Measurements from ENCODE around the gene FAF1.

The FAF1 gene

DNA sequence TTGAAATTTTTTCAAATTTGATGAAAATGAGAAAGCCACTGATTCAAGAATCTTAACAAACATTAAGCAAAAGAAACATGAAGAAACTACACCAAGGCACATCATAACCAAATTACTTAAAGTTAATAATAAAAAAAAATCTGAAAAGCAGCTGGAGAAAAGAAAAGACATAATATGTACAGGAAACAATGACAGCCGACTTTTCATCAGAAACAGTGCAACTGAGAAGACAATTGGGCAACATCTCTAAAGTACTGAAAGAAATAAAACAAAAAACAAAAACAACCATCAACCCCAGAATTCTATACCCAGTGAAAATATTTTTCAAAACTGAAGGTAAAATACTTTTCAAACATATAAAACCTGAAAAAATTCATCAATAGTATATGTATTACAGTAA, 463.1 kb downstream of the FAF1 start:
- DNase-seq (ENCODE audit: low read depth in 3 of 3, low spot score in 1 of 3) = no peak

DNA sequence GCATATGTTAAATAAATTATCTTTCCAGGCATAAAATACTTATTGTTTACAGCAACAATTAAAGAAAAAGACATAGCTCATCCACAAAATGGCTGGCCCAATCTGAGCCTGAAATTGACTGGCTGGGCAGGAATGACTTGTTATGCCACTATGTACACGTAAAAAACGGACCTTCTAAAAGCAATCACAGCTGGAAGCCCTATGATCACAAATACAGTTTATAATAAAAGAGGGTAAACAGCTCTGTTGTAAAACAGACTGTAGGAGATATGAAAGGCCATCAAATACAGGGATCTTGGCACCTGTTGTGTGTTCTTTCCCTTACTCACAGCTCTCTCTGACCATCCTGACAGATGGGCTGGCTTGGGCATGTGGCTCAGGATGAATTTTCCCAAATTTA, 466.4 kb downstream of the FAF1 start:
- no peak for DNase-seq (ENCODE audit: low read depth in 3 of 3, low spot score in 1 of 3)

DNA sequence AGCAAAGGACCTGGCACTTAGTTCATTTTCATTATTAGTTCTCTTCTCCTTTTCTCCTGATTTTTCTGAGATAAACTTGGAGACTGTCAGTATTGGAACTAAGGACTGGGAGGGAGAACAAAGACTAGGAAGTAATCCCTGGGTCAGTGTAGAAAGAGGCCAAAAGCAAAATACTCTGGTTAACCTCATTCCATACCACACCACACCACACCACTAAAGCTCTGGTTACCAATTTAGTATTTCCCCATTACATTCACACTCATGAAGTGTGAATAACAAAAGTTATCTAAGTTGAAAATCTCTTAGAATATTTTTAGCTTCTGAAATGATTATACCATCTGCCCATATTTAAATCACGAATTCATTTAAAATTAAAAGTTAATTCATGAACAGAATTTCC, 467.9 kb downstream of the FAF1 start:
- no peak for DNase-seq (ENCODE audit: low read depth in 3 of 3, low spot score in 1 of 3)

DNA sequence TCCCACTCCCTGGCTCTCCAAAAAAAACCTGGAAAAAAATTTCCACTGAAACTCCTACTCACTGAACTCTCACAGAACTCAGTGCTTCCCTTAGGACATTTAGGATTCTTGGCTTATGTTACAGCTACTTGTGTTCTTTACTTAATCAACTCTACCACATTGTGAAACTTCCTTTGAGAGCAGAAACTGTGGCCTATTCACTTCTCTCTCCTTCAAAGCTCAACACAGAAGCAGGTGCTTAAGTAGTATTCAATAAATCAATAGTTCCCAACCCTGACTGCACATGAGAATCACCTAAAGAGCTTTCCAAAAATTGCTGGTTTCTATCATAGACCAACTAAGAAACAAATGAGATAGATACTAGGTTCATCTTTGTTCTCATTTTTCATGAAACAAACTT, 468.9 kb downstream of the FAF1 start:
- DNase-seq (ENCODE audit: low read depth in 3 of 3, low spot score in 1 of 3) = no peak

DNA sequence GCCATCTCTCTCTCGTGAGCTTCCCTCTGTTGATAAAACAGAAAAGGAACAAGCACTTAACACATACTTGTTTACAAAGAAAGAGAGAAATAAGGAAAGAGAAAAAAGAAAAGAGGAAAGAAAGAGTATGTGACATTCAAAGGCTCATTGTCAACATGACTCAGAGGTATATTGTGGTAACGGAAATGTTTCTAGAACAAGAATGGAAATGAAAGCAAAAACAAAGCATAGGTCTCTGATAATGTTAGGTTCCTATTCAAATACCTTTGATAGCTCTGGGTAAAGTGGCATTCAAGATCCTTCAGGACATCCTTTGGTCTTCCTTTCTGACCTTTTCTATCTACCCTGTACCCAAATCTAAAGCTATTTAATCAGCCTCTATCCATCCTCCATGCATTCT, 469.4 kb downstream of the FAF1 start:
- no peak for DNase-seq (ENCODE audit: low read depth in 3 of 3, low spot score in 1 of 3)

DNA sequence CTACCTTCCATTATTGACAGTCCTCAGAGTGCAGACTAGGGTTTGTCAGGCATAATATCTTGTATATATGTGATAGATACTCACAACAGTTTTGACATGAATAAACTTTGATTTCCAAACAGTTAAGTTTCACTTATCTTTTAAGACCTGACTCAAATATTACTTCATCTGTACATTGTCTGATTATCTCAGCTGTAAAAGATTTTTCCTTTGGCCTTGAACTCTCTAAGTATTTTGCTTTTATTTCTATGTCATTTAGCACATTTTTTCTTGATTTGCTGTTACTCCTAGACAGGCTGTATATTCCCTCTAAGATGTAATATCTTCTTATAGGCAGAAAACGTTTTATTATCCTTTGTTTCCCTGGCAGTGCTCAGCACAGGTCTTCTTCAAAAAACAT, 471.2 kb downstream of the FAF1 start:
- DNase-seq (ENCODE audit: low read depth in 3 of 3, low spot score in 1 of 3) = no peak

DNA sequence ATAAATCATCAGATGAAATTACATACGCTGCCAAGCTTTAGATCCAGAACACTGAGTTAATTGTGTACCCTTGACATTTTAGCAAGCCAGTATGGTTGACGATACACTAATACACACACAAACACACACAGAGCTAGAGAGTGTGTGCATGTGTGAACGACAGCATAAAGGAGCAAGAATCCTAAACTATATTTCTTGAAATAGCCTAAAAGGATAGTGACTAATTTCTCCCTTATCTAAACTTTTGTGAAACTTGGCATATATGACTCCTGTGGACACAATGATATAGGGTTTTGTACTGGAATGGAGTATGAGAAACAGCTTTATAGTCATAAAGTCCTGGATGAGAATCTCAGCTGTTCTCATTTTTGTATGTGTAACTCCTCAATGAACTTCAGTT, 471.7 kb downstream of the FAF1 start:
- DNase-seq (ENCODE audit: low read depth in 3 of 3, low spot score in 1 of 3) = no peak

DNA sequence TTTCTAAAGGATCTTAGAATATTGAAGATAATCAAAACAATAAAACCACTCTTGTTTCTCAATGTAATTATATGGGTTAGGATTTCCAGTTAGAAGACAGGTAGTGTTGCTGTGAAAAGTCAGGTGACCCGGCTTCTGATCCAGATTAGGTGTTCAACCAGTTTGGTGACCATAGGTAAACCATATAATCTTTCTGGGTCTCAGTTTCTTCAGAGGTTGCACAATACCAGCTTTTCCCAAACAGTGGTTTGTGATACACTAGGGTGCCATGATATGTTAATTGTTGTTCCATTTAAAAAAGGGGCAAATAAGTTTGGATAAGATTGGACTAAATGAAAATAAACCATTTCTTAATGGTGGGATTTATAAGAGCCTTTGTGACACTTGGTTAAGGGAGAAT, 472.3 kb downstream of the FAF1 start:
- no peak for DNase-seq (ENCODE audit: low read depth in 3 of 3, low spot score in 1 of 3)

DNA sequence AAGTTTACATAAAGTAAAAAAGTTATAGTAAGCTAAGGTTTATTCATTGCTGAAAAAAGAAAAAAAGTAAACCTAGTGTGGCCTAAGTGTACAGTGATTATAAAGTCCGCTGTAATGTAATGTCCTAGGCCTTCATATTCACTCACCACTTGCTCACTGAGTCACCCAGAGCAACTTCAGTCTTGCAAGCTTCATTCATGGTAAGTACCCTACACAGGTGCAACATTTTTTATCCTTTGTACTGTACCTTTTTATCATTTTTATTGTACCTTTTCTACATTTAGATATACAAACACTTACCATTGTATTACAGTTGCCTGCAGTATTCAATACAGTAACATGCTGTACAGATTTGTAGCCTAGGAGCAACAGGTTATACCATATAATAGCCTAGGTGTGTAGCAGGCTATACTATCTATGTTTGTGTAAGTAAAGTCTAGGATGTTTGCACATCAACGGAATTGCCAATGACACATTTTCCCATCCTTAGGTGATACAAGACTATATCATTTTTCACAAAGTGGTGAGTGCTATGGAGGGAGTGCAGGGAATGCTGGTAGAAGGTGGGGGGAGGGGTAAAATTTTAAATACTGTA, 478.8 kb downstream of the FAF1 start:
- no peak for DNase-seq (ENCODE audit: low read depth in 3 of 3, low spot score in 1 of 3)

DNA sequence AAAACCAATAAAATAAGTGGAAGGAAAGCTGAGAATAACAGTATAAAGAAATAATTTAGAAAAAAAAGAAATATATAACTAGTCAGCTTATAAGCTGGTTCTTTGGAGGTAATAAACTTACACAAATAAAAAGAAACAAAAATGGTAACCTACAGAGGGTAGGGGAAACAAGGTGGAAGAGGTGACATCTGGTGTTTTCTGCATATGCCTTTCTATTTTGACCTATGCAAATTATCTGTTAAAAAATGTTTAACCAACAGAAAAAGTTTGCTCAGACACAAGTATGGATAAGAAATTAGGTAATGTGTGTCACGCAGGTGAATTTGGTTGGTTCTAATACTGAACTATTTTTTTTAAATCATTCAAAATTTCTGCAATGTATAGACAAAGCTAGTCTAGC, 483.3 kb downstream of the FAF1 start:
- DNase-seq (ENCODE audit: low read depth in 3 of 3, low spot score in 1 of 3) = no peak

DNA sequence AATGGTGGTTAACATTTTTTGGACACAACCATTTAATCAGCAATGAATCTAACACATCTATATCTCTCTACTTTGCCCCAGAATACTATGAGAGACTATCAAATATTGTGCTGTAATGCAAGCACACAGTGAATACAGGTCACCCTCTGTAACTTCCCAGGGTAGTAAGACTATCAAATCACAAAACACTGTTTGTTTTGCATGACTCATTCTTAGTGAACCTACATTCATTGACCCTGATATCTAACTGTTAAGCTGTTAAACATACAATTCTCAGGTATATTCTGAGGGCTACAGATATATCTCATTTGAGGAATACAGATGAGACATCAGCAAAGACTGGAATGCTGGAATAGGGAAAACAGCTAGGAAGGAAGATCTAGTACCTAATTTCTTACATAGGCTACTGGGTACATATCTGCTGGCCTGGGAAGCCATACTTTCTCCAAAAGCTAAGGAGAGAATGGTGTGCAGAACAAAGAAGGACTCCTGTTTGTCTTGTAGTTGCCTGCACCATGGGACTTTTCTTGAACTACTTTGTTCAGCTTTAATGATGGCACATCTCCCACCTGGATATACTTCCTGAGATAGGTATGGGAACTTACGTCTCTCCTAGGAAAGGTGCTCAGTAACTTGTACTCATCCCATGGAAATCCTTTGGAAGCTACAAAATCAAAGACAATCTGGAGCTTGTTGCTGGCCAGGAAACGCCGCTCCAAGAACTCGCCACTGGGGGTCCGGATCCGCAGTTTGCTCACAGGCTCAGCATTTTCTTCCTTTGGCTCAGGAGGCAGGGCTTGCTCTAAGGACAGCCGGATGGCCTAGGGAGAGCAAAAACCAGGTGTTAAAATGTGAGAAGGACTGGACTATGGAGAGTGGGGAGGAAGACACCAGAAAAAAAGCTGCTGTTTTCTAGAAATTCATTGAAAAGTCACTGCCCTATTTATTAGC, 484.9 kb downstream of the FAF1 start:
- no peak for DNase-seq (ENCODE audit: low read depth in 3 of 3, low spot score in 1 of 3)

DNA sequence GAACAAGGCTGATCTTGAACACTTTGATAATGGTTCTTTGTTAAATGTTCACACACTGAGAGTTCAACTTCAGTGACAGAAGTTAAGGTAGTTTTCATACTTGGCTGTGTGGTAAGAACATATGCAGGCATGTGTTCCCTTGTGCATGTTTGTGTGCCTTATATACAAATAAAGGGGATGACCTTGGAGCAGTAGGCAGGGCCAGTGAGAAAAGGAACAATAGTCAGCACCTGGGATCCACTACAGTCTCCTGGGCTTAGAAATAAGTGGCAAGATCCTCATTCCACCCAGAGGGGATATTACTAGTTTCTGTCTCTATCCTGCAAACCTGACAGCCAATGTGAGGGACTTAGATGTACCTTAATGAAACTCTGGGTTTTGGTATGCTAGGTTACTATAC, 486.6 kb downstream of the FAF1 start:
- no peak for DNase-seq (ENCODE audit: low read depth in 3 of 3, low spot score in 1 of 3)

DNA sequence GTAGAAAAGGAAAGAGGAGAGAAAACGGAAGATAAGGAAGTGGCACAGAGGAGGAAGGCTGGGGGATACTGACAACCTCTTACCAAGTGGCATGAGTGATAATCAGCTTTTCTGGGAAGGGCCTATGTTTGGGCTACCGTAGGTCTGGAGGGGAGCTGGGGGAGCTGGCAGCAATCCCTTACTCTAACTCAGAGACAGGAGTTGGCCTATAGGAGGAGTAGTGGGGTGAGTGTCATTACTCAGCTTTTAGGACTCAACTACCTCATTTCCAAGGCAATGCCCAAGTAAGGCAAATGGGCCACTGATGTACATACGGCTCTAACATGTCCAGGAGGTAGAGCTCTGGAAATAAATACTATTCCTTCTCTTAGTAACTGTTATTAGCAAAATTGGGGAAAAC, 488.1 kb downstream of the FAF1 start:
- no peak for DNase-seq (ENCODE audit: low read depth in 3 of 3, low spot score in 1 of 3)

DNA sequence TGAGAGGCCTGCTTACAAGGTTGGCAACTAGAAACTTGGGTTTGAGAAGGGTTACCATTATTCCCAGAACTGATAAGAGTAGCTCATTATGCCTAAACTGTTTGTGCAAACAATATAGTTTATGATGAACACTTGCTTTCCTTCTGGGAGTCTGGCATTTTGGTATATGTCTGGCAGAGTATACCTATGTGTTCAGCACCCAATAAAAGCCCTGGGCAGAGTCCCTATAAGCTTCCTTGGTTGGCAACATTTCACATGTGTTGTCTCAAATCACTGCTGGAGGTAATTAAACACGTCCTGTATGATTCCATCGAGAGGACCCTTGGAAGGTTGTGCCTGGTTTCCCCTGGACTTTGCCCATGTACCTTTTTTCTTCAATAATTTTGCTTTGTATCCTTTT, 497.1 kb downstream of the FAF1 start:
- DNase-seq (ENCODE audit: low read depth in 3 of 3, low spot score in 1 of 3) = no peak

DNA sequence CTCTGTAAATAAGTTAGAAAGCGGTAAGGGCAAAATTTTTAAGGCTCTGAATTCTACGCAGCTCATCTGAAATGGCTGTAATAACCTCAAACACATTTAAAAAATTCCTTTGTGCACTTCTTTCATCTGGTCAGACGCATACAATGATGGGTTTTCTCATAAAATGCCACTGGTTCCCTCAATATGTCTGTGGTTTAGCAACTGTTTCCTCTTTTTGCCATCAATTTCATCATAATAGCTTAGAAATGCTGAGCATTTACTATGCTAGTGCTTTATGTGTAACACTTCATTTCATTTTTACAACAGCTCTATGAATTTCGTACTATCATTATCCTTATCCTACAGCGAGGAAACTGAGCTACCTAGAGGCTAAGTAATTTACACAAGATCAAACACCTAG, 501.6 kb downstream of the FAF1 start:
- DNase-seq (ENCODE audit: low read depth in 3 of 3, low spot score in 1 of 3) = no peak

DNA sequence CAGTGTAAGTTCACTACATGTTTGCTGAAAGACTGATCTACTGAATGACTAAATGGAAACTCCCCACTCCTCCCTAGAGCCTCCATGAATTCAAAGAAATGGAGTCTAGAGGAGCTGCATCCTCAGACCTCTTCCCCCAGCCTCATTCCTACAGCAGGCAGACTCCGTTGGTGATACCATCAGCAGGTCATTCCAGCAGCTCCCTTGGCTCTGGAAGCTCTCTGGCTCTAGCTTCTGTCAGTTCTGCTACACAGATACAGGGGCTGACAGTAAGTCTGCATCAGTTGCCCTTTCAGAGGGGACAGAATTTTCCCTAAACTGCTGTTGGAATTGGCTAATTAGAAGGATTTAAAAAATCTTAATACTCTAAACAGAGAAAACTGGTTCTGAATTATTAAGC, 505.2 kb downstream of the FAF1 start:
- no peak for DNase-seq (ENCODE audit: low read depth in 3 of 3, low spot score in 1 of 3)

DNA sequence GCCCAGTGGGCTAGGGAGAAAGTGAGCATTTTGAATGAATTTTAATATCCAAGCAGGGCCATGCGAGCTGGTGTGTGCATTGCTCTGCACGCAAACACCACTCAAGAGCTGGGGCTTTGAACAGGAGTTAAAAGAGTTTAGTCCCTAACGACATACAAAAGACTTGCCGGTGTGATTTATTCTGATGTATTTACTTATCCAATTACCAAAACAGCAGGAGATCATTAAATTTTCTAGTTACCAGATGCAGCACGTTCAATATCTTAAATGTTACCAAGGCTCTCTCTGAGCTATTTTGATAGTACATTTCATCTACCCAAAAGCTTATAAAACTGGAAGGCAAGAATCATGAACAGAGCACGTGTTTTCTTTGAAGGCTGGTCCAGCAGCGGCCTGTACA, 506.8 kb downstream of the FAF1 start:
- DNase-seq (ENCODE audit: low read depth in 3 of 3, low spot score in 1 of 3) = no peak

DNA sequence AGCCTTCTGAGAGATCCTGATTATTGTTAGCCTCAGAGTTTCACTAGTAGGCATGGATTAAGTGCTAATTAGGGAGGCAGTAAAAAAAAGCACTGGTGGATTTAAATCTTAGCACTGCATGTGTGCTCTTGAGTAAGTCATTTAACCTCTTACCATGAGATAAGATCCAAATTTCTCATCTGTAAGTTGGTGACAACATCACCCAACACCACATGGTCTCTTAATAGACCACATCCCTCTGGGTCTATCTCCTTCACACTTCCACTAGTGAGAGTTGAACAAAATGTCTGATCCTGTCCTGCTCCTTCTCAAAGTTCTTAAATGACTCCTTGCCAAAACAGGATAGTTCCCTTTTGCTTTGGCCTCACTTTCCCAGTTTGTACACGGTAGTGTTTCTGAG, 507.4 kb downstream of the FAF1 start:
- DNase-seq (ENCODE audit: low read depth in 3 of 3, low spot score in 1 of 3) = no peak

DNA sequence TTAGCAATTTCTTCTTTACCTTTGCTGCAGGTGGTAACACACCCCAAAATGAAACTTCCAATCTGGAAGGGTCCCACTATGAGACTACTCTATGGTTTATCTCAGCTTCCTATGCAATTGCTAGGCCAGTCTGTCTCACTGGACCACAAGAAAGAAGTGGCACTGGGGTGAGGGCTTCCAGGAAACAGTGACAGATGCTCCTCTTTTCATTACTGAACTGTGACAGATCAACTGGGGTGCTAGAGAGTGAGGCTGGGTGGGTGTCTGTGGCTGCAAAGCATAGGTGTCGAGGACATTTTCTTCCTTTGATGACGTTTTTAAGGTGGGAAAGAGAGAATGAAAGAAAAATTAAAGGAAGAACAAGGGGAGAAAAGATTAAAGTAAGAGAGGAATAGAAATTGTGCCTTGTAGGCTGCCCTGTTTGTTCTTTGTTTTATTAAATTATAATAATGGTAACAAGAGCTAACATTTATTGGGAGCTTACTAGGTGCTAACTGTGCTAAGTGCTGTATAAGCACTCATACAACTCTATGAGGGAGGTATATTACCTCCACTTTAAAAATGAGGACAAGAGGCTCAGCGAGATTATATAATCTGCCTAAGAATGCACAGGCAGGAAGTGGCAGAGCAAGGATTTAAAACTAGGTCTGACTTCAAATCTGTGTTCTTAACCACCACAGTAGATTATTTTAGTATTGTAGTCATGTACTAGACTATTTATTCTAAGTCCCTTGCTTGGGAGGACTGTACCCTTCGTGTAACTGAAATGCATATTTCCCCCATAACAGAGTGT, 509.0 kb downstream of the FAF1 start:
- DNase-seq (ENCODE audit: low read depth in 3 of 3, low spot score in 1 of 3) = no peak

DNA sequence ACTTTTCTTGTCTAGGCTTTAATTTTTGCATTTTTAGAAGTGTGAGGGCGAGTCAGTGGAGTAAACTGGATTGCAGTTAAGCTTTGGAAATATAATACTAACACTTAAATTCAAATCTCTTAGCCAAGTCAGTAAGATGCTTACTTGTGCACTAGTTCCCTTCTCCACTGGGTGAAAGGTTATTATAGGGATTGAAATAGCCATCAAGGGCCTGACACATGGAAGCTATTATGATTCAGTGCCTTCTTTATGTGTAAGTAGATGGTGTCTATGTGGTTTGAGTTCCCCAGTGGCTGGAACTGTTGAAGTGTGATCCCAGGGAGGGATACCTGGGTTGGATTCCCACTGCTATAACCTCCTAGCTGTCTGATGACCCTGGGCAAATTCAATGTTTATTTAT, 512.1 kb downstream of the FAF1 start:
- DNase-seq (ENCODE audit: low read depth in 3 of 3, low spot score in 1 of 3) = no peak

DNA sequence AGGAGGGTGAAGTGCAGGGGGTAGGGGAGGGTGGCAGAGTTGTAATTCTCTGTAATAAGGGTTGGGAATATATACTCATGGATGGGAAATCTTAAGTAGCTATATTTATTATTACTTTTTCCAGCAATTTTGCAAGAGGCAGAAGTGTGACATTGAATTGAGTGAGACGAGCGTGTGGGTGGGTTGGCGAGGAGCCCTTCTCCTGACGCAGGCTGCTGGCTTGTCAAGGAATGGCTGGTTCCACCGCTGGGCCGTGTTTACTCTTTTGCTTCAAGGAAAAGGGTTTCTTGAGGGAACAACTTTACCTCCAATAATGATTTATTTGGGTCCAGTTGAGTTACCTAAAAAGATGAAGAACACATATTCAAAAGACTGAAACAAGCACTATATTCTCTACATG, 518.9 kb downstream of the FAF1 start:
- no peak for DNase-seq (ENCODE audit: low read depth in 3 of 3, low spot score in 1 of 3)

DNA sequence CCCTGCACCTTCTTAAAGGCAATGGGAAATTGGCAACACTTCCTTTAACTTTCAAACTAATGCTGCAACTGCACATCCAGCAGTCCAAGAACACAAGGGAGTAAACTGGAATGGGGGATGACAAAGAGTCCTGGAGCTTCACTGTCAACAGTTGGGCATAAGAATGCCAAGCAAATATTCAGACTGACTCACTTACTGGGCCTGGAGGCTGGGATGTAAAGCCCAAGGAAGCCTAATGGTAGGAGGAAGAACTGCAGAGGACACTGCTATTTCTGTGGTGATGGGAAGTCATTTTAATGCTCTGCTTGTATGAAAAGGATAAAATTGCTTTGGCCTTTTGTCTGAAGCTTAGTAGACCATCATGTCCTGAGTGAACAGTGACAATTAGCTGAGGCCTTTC, 521.1 kb downstream of the FAF1 start:
- DNase-seq (ENCODE audit: low read depth in 3 of 3, low spot score in 1 of 3) = no peak

Data from stimulated activated CD4-positive, alpha-beta T cell treated with anti-CD3 and anti-CD28 coated beads, TNF-alpha, amount 100 ng/mL, for 1 hour (primary cell).